Small intestine (tissue), 7 donors: ENCODE data around the gene CFAP251. TPM values are rescaled to one million over a fixed set of nuclear protein-coding genes. Genes with fewer than 3 reads are reported as not detected.
"Not testable (repeated sequence)": the region's sequence is repeated elsewhere in the genome, so short reads cannot be mapped to it uniquely, and the experiment has no call there.

Experiments
- DNase-seq, 2 donors: peaks; one replicate each; pipeline versions ENCODE4 v3.0.0 to v3.0.0-alpha.2; 2013
- FAIRE-seq: peaks from 2 replicates; lab custom pipeline; 2012; peaks lifted over from hg19 to GRCh38; lab: Jason Lieb, UNC
- H3K27ac ChIP-seq, 3 donors: one replicate each; pipeline ENCODE4 v1.5.1; 2013; ENCODE audit warnings: low read length in 2 of 3, mild to moderate bottlenecking in 2 of 3, control low read depth in 1 of 3, inconsistent platforms in 1 of 3, low read depth in 1 of 3, moderate library complexity in 1 of 3
- H3K27me3 ChIP-seq, 3 donors: one replicate each; pipeline ENCODE4 v1.6.1; 2013; ENCODE audit warnings: low read length in 3 of 3, inconsistent platforms in 1 of 3; ENCODE audit not compliant: control insufficient read depth in 3 of 3, insufficient read depth in 3 of 3
- H3K36me3 ChIP-seq, 3 donors: one replicate each; pipeline ENCODE4 v1.6.1; 2013; ENCODE audit warnings: low read length in 3 of 3, inconsistent platforms in 1 of 3, low read depth in 1 of 3, mild to moderate bottlenecking in 1 of 3, moderate library complexity in 1 of 3; ENCODE audit not compliant: control insufficient read depth in 3 of 3, insufficient read depth in 2 of 3
- H3K4me1 ChIP-seq, 3 donors: one replicate each; pipeline ENCODE4 v1.6.1; 2013; ENCODE audit warnings: low read length in 2 of 3, inconsistent platforms in 1 of 3, low read depth in 1 of 3, mild to moderate bottlenecking in 1 of 3, moderate library complexity in 1 of 3; ENCODE audit not compliant: control insufficient read depth in 3 of 3, insufficient read depth in 2 of 3
- H3K4me3 ChIP-seq, 3 donors: one replicate each; pipeline ENCODE4 v1.5.1; 2013; ENCODE audit warnings: low read length in 3 of 3, control low read depth in 1 of 3, inconsistent platforms in 1 of 3, low read depth in 1 of 3, mild to moderate bottlenecking in 1 of 3, moderate library complexity in 1 of 3
- H3K9me3 ChIP-seq, 2 donors: one replicate each; pipeline ENCODE4 v1.6.1; 2013; ENCODE audit warnings: low read depth in 1 of 2, low read length in 1 of 2; ENCODE audit not compliant: control insufficient read depth in 2 of 2, insufficient read depth in 1 of 2
- WGBS, 3 donors: extraction: QIAGEN DNeasy Blood & Tissue Kit; methylation state at CpG; one replicate each; pipeline ENCODE4 v1.1.7; 2013; 5-methylcytosine and 5-hydroxymethylcytosine counted together
- polyA plus RNA-seq, 4 donors: library from polyadenylated mRNA; stranded (reverse) in 3 of 4; unstranded in 1 of 4; fragments of 200-250 nt in 3 of 4; fragments of 120-200 nt in 1 of 4; gene quantifications; one replicate each; pipeline versions ENCODE4 v1.2.1 to v1.2.3, GENCODE V29; 2013
- donor health status: healthy with polysubstance abuse.
- donor health status: control.
- donor health status: control.
- donor health status: Bipolar disorder and iron deficiency.
- donor health status: healthy.

CFAP251 gene
- polyA plus RNA-seq, 4 donors, result 0.34 to 1.6 (median 0.67) TPM; not detected in 1

DNA sequence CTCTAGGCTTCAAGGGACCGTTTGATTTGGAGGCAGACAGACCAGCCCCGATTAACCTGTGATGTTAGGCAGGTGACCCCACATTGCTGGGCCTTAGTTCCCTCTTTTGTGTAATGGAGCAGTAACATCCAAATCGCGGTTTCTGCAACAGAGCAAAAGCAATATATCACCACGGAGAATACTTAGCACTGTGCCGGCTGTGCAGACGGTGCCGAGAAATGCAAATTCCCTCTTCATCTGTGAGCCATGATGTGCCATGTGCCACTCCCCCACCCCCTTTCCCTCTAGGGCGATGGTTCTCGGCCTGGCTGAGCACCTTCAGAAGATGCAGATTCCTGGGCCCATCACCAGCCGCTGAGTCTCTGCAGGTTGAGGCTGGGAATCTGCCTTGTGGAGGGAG, 114.2 kb downstream of the CFAP251 start:
- Histone ChIP-seq H3K4me3 (no peak overlapping the region), H3K9me3 (no peaks in the 10 kb centered on the region), H3K27me3 (no peaks in the 10 kb centered on the region), H3K4me1 (no peaks in the 10 kb centered on the region), H3K27ac (no peak overlapping the region), H3K36me3 (peaks cover 0 to 55% (median 0%) of the 10 kb centered on the region in 3 donors)
- FAIRE-seq (no peak), DNase-seq (no peak)
- 91 to 94% (median 91%) methylated on average over 11 of the region's 11 CpGs for WGBS, 3 donors

DNA sequence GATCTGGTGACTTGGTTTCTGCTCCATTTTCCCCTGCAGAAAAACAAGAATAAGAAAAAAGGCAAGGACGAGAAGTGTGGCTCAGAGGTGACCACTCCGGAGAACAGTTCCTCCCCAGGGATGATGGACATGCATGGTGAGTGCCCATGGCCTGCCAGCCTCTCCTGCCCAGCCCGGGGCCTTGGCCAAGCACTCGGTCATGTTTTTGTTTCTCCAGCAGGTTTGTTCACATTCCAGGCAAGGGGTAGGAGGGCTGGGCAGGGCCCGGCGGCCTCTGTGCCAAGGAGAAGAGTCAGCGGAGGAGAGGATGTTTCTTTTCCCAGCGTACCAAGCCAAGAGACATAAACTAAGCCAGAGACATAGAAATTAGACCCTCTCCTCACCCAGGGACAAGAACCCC, 116.9 kb downstream of the CFAP251 start:
- WGBS, 3 donors, result 84 to 92% (median 86%) methylated on average over 8 of the region's 8 CpGs
- H3K27ac ChIP-seq, result no peak overlapping the region

DNA sequence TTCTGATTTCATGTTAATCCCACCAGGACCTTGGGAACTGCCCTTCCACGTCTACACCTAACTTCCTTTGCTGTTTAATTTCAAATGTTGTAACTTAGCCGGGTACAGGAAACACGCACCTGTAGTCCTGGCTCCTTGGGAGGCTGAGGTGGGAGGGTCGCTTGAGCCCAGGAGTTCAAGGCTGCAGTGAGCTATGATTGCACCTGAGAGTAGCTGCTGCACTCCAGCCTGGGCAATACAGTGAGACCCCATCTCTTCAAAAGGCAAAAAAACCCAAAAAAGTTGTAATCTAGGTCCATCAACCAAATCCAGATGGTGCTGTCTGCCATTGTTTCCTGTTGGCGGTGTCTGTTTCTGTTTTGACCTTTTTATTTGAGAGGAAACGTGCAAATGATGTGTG, 117.8 kb downstream of the CFAP251 start:
- Histone ChIP-seq H3K4me1 (peaks cover 0 to 8% (median 2%) of the 10 kb centered on the region in 3 donors), H3K4me3 (no peak overlapping the region), H3K27me3 (no peaks in the 10 kb centered on the region), H3K36me3 (peaks cover 0 to 62% (median 0%) of the 10 kb centered on the region in 3 donors), H3K9me3 (no peaks in the 10 kb centered on the region), H3K27ac (no peak overlapping the region)
- no peak for FAIRE-seq
- WGBS, 3 donors, result 90 to 95% (median 95%) methylated on average over 6 of the region's 6 CpGs
- DNase-seq, result no peak

More for the DNA sequence above, 116.9 kb downstream of the CFAP251 start:
- H3K36me3 ChIP-seq, result peaks cover 0 to 58% (median 0%) of the 10 kb centered on the region in 3 donors
- peaks cover 0 to 4% (median 0%) of the 10 kb centered on the region in 3 donors for H3K4me1 ChIP-seq
- H3K9me3 ChIP-seq, result no peaks in the 10 kb centered on the region
- no peak for DNase-seq
- H3K27me3 ChIP-seq, result no peaks in the 10 kb centered on the region
- no peak for FAIRE-seq
- H3K4me3 ChIP-seq, result no peak overlapping the region

DNA sequence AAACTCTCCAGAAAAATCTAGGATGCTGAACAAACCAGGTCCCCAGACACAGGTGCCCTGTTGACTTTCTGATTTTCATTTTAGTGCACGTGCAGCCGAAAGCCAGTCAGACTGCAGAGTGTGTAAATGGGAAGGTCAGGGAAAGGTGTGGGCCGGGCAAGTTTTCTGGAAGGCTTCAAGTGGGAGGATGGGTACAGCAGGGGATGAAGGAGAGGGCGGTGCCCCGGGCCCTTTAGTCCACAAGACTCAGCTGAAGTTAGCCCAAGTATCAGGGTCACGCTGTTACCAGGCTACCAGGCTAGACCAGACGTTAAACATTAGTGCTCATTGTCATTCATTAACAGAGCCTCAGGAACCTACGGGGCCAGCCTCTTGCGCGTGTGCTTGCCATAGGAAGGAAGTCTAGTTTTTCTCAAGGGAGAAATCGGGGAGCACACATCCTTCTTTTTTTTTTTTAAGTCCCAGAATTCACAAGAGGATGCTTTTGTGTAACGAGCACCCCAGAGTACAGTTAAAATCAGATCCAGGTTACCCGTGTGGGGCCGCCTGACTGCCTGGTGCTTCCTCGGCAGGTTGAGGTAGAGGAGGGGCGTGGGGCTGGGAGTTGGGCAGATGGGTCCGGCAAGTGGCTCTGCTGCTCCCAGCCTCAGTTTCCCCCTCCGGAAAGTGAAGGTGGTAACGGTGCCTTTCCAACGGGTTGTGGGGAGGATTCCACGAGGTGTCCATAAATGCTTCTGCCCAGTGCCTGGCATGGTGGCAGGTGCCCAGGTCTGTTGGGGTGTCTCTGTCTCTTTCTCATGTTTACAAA, 122.4 kb downstream of the CFAP251 start:
- Histone ChIP-seq H3K4me3 (no peak overlapping the region), H3K27ac (peak overlapping the region; percentile 6 to 75 (median 45)), H3K27me3 (no peaks in the 10 kb centered on the region), H3K36me3 (peaks cover 0 to 67% (median 0%) of the 10 kb centered on the region in 3 donors), H3K9me3 (no peaks in the 10 kb centered on the region), H3K4me1 (peaks cover 0 to 14% (median 2%) of the 10 kb centered on the region in 3 donors)
- peak; percentile 86 to 90 for DNase-seq
- FAIRE-seq, result no peak
- WGBS, 3 donors, result 37 to 70% (median 56%) methylated on average over 21 of the region's 21 CpGs

DNA sequence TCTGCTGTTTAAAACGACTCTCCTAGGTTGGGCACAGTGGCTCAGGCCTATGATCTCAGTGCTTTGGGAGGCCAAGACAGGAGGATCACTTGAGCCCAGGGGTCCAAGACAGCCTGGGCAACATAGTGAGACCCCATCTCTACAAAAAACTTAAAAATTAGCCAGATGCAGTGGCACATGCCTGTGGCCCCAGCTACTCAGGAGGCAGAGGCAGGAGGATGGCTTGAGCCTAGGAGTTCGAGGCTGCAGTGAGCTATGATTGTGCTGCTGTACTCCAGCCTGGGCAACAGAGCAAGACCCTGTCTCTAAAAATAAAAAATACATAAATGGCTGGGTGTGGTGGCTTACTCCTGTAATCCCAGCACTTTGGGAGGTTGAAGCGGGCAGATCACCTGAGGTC, 123.1 kb downstream of the CFAP251 start:
- Histone ChIP-seq H3K4me1 (peaks cover 0 to 14% (median 2%) of the 10 kb centered on the region in 3 donors), H3K36me3 (peaks cover 0 to 67% (median 0%) of the 10 kb centered on the region in 3 donors), H3K27ac (peak overlapping the region in 1 of 3 donors; percentile 75)
- H3K27me3 ChIP-seq, H3K9me3 ChIP-seq, H3K4me3 ChIP-seq, FAIRE-seq, DNase-seq: not testable (repeated sequence)
- WGBS, 3 donors, result 90 to 96% (median 90%) methylated on average over 3 of the region's 3 CpGs

DNA sequence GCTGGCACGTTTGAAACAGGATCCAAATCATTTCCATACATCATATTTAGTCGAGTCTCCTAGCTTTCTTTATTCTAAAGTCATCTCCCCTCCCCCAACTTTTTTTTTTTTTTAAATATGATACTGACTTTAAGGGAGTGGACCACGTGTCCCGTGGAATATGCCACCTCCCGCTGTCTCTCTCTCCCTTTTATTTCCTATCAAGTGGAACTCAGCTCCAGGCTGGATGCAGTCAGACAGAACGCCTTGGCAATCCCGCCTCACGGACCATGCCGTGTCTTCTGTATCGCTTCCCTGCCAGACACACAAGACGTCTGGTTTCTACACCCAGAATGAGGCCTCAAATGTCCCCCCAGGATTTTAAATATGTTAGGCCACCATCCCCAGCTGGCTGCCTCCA, 124.5 kb downstream of the CFAP251 start:
- no peak for DNase-seq
- Histone ChIP-seq H3K4me3 (no peak overlapping the region), H3K27ac (no peak overlapping the region), H3K27me3 (no peaks in the 10 kb centered on the region), H3K9me3 (no peaks in the 10 kb centered on the region), H3K36me3 (peaks cover 0 to 65% (median 0%) of the 10 kb centered on the region in 3 donors), H3K4me1 (peaks cover 0 to 14% (median 2%) of the 10 kb centered on the region in 3 donors)
- 84 to 89% (median 88%) methylated on average over 11 of the region's 11 CpGs for WGBS, 3 donors
- FAIRE-seq, result no peak

DNA sequence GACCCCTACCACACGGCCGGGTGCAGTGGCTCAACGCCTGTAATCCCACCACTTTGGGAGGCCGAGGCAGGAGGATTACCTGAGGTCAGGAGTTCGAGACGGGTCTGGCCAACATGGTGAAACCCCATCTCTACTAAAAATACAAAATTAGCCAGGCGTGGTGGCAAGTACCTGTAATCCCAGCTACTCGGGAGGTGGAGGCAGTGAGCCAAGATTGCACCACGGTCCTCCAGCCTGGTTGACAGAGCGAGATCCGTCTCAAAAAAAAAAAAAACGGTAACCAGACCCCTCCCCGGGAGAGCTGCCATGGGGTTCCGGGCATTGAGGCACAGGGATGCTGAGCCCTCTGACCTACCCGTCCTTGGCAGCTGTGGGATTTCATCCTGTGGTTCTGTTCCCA, 125.1 kb downstream of the CFAP251 start:
- Histone ChIP-seq H3K36me3 (peaks cover 0 to 69% (median 0%) of the 10 kb centered on the region in 3 donors), H3K27ac (no peak overlapping the region), H3K27me3 (no peaks in the 10 kb centered on the region), H3K9me3 (no peaks in the 10 kb centered on the region), H3K4me1 (peaks cover 0 to 14% (median 2%) of the 10 kb centered on the region in 3 donors), H3K4me3 (no peak overlapping the region)
- no peak for FAIRE-seq
- no peak for DNase-seq
- WGBS, 3 donors, result 93 to 95% (median 94%) methylated on average over 13 to 15 of the region's 15 CpGs

DNA sequence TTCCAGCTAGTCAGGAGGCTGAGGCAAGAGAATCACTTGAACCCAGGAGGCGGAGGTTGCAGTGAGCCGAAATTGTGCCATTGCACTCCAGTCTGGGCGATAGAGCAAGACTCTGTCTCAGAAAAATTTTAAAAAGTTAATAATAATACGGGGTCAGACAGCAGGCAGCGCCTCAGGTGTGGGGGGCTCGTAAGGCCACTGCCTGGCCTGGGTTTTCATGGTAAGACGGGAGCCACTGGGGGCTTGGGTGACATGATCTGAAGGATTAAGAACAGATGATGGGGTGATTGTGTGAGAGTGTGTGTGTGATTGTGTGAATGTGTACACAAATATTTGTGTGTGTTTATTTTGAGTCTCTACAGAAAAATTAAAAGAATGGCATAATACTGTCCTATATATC, 126.9 kb downstream of the CFAP251 start:
- no peak for FAIRE-seq

More for the DNA sequence above, 126.9 kb downstream of the CFAP251 start:
- Histone ChIP-seq H3K4me3 (no peak overlapping the region), H3K36me3 (peaks cover 0 to 77% (median 0%) of the 10 kb centered on the region in 3 donors), H3K27ac (no peak overlapping the region), H3K9me3 (no peaks in the 10 kb centered on the region), H3K4me1 (peaks cover 0 to 11% (median 2%) of the 10 kb centered on the region in 3 donors), H3K27me3 (no peaks in the 10 kb centered on the region)
- no peak for DNase-seq
- 95 to 99% (median 98%) methylated on average over 7 of the region's 7 CpGs for WGBS, 3 donors
